GM18867 (cell line): ENCODE results near the gene NHLRC1.
"Not testable (repeated sequence)": the region's sequence is repeated elsewhere in the genome, so short reads cannot be mapped to it uniquely, and the experiment has no call there.

Source experiments
- ATAC-seq: cut with Tn5 transposase; IDR thresholded peaks from one replicate; pipeline ENCODE4 v1.9.1; 2021; ENCODE audit warnings: mild to moderate bottlenecking, moderate library complexity; ENCODE audit not compliant: unreplicated experiment

Gene NHLRC1

GRCh38 chr6:18122128-18123093, at the start of gene NHLRC1:
Gene NHLRC1 (minus strand): TSS chr6:18122677. CDS start chr6:18122606, 71 bp downstream.
- peak; percentile 97 for ATAC-seq

- no peak for ATAC-seq
These were observed 49.4 kb upstream of the NHLRC1 start for GRCh38 chr6:18171871-18172270.

GRCh38 chr6:18168264-18168663, 45.8 kb upstream of the NHLRC1 start:
- ATAC-seq: no peak

GRCh38 chr6:18166312-18167036, 44.0 kb upstream of the NHLRC1 start:
- ATAC-seq: no peak

- no peak for ATAC-seq
These were observed 43.3 kb upstream of the NHLRC1 start for GRCh38 chr6:18165751-18166150.

GRCh38 chr6:18162401-18162800, 39.9 kb upstream of the NHLRC1 start:
- no peak for ATAC-seq

GRCh38 chr6:18161431-18161830, 39.0 kb upstream of the NHLRC1 start:
- ATAC-seq: no peak

GRCh38 chr6:18160911-18161310, 38.4 kb upstream of the NHLRC1 start:
- ATAC-seq: no peak

- ATAC-seq: peak; percentile 35
These were observed 33.5 kb upstream of the NHLRC1 start for GRCh38 chr6:18155864-18156421.

GRCh38 chr6:18155150-18155863, 32.8 kb upstream of the NHLRC1 start, which contains the start of gene KDM1B:
Gene KDM1B (plus strand): TSS chr6:18155422. CDS start chr6:18159896, 4,474 bp downstream.
- ATAC-seq: peak; percentile 89

GRCh38 chr6:18154507-18155149, 32.2 kb upstream of the NHLRC1 start, which contains the start of gene TPMT:
Gene TPMT (minus strand): TSS chr6:18155077. CDS start chr6:18149127, 5,950 bp downstream.
- ATAC-seq: peak; percentile 60

- no peak for ATAC-seq
These were observed 30.8 kb upstream of the NHLRC1 start for GRCh38 chr6:18153311-18153703.

GRCh38 chr6:18151801-18152200, 29.3 kb upstream of the NHLRC1 start:
- no peak for ATAC-seq

GRCh38 chr6:18151391-18151790, 28.9 kb upstream of the NHLRC1 start:
- ATAC-seq: not testable (repeated sequence)

GRCh38 chr6:18148304-18149025, 26.0 kb upstream of the NHLRC1 start:
- no peak for ATAC-seq

GRCh38 chr6:18147616-18148015, 25.1 kb upstream of the NHLRC1 start:
- no peak for ATAC-seq

- ATAC-seq: no peak
These were observed 24.7 kb upstream of the NHLRC1 start for GRCh38 chr6:18147160-18147559.

GRCh38 chr6:18142591-18142861, 20.0 kb upstream of the NHLRC1 start:
- ATAC-seq: no peak

- no peak for ATAC-seq
These were observed 19.5 kb upstream of the NHLRC1 start for GRCh38 chr6:18141805-18142590.
